ENCODE results near the gene CDKAL1.

DNA sequence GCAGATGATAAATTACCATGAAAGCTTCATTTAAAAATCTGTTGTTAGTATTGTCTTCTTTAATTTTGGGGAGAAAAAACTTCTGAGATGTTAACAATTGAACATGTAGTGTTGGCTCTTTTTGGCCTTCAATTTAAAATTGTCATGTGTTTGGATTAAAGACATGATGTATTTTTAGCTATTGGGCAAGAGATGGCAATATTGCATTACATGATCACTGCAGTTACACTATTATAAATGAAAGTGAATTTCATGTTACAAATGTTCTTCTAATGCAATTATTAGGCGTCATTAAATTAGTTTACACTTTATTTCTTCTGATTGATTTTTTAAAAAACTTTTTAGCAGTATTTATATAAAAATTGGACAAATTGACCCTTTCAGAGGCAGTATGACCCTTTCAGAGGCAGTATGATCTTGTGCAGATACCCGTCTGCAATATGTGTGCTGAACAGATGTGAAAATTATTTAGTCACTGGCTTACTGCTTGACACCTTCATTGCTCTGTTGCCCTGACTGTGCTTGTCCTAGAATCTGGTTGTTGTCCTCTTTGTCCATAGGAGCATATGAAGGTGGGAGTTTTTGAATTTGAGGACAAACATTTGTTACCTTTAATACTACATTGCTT lies 25.8 kb downstream of the CDKAL1 start:
- TF ChIP-seq POLR2A (IDR thresholded peaks at IDR 0.05; ENCODE audit: low read depth, low read length) (no peak), TAF1 (IDR thresholded peaks at IDR 0.05; ENCODE audit: low read depth, low read length) (no peak), POLR2AphosphoS5 (IDR thresholded peaks at IDR 0.05; ENCODE audit: low read depth, low read length) (no peak)
